GM23338 (cell line): ENCODE measurements around the gene BCAP31.
"Not testable (repeated sequence)": the region's sequence is repeated elsewhere in the genome, so short reads cannot be mapped to it uniquely, and the experiment has no call there.

Experiments used
- EZH2 ChIP-seq: fragments of 200-600 bp; sonication (generic); IDR thresholded peaks from one replicate; pipeline ENCODE4 v1.8.0; 2017; ENCODE audit warnings: antibody characterized with exemption, mild to moderate bottlenecking, low read depth; ENCODE audit not compliant: unreplicated experiment
- POLR2AphosphoS5 ChIP-seq: IDR thresholded peaks from 2 replicates; pipeline ENCODE4 v1.6.1; 2016; ENCODE audit warnings: antibody characterized with exemption, low read depth
- ZNF331 ChIP-seq: fragments of 250-450 bp; sonication (Bioruptor Pico); IDR thresholded peaks from 2 replicates; pipeline ENCODE4 v1.5.0; 2020; ENCODE audit warnings: low read depth, mild to moderate bottlenecking, moderate library complexity
- TF ChIP-seq, protein P1 (sequence below), 2 experiments: fragments of 200-600 bp in 1 of 2; sonication (generic) in 1 of 2; conservative IDR thresholded peaks; 2 replicates each; pipeline versions ENCODE4 v1.5.1 to v1.6.1; 2016 to 2017; ENCODE audit warnings: antibody characterized with exemption in 2 of 2, low read depth in 2 of 2, mild to moderate bottlenecking in 2 of 2, moderate library complexity in 1 of 2

DNA sequence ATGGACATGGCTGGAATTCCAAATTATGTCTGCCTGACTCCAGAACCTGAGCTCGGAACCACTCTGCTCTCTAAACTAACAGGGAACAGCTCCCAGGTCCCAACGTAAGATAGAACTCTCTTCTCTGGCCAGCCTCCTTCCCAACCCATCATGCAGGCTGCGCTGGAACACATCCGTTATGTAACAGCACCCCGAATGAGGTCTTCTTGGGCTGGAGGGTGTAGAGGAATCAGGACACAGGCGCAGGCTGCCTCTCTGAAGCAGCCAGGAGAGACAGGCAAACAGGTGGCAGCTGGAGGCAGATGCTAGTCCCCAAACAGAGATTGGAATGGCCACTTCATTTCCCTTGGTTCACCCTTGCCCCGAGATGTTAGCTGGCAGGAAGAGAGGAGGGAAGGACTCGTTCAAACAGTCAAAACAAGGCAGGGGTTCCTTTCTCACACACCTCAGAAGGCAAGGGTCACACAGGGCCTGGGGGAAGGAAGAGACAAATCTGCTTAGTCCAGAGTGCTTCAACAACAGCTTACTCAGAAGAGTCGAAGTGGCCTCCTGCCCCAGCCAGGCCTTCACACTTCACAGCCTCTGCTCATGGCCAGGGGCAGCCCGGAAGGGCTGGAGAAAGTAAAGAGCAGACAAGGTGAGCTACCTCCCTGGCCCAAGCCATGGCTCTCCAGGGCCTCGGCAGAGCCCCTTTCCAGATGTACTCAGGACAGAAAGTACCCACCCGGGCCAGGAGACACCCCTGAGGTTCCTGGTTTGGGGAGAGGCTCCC lies 19.4 kb downstream of the BCAP31 start:
- TF ChIP-seq POLR2AphosphoS5, EZH2, ZNF331: not testable (repeated sequence)
- TF ChIP-seq, protein P1, sequence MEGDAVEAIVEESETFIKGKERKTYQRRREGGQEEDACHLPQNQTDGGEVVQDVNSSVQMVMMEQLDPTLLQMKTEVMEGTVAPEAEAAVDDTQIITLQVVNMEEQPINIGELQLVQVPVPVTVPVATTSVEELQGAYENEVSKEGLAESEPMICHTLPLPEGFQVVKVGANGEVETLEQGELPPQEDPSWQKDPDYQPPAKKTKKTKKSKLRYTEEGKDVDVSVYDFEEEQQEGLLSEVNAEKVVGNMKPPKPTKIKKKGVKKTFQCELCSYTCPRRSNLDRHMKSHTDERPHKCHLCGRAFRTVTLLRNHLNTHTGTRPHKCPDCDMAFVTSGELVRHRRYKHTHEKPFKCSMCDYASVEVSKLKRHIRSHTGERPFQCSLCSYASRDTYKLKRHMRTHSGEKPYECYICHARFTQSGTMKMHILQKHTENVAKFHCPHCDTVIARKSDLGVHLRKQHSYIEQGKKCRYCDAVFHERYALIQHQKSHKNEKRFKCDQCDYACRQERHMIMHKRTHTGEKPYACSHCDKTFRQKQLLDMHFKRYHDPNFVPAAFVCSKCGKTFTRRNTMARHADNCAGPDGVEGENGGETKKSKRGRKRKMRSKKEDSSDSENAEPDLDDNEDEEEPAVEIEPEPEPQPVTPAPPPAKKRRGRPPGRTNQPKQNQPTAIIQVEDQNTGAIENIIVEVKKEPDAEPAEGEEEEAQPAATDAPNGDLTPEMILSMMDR (conservative IDR thresholded peaks at IDR 0.05; ENCODE audit: low read depth in 2 of 2) = not testable (repeated sequence)
